ENCODE measurements around the gene GGA3.

DNA sequence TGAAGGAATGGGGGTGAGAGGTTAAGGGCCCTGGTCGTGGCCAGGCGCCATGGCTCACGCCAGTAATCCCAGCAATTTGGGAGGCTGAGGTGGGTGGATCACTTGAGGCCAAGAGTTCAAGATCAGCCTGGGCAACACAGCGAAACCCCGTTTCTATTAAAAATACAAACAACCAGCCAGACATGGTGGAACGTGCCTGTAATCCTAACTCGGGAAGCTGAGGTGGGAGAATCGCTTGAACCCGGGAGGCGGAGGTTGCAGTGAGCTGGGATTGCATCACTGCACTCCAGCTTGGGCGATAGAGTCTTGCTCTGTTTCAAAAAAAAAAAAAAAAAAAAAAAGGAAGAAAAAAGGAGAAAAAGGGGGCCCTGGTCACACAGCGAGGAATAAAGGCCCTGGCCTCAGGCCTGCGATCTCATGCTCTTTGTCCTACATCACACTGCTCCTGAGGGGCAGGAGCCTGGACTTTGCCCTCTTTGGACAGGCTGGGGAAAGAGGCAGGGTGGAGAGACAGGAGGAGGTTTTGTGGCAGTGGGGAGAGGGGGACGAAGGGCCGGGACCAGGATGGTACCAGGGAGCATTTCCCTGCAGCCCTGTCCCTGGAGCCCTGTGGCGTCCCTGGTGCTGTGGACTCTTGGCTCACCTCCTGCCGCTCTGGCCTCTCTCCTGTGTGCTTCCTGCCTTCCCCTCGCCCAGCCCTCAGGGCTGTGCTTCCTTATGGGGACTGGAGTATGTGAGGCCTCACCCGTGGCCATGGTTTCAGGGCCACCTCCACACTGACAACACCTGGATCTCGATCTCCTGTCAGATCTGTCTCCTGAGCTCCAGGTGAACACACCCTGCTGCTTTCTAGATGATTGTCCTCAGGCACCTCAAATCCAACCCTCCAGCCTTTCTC is 47.6 kb upstream of the GGA3 start:
- TF ChIP-seq, protein P1, sequence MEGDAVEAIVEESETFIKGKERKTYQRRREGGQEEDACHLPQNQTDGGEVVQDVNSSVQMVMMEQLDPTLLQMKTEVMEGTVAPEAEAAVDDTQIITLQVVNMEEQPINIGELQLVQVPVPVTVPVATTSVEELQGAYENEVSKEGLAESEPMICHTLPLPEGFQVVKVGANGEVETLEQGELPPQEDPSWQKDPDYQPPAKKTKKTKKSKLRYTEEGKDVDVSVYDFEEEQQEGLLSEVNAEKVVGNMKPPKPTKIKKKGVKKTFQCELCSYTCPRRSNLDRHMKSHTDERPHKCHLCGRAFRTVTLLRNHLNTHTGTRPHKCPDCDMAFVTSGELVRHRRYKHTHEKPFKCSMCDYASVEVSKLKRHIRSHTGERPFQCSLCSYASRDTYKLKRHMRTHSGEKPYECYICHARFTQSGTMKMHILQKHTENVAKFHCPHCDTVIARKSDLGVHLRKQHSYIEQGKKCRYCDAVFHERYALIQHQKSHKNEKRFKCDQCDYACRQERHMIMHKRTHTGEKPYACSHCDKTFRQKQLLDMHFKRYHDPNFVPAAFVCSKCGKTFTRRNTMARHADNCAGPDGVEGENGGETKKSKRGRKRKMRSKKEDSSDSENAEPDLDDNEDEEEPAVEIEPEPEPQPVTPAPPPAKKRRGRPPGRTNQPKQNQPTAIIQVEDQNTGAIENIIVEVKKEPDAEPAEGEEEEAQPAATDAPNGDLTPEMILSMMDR (IDR thresholded peaks at IDR 0.05; ENCODE audit: low read length), result no peak
- no peak for TF ChIP-seq EZH2 (IDR thresholded peaks at IDR 0.05; ENCODE audit: borderline replicate concordance, low read length)

Data from OCI-LY1 (cell line).